SK-N-SH treated with all-trans-retinoic acid at 6 μM for 48 hours (cell line): ENCODE measurements around the gene ECEL1.

Experiments
- ATAC-seq: fragments of 200-7000 bp; cut with Tn5 transposase; 3 replicates; pipeline ENCODE4 v1.9.1; 2020; ENCODE audit warnings: mild to moderate bottlenecking, moderate library complexity
- ARNTL ChIP-seq: fragments of 450-650 bp; formaldehyde crosslinking; IDR thresholded peaks from 2 replicates; pipeline ENCODE4 v1.5.0; 2020; ENCODE audit warnings: low read depth, mild to moderate bottlenecking, moderate library complexity, borderline replicate concordance
- BACH2 ChIP-seq: fragments of 250-450 bp; sonication (Bioruptor Pico); IDR thresholded peaks from 2 replicates; pipeline ENCODE4 v1.9.0; 2021; ENCODE audit warnings: mild to moderate bottlenecking, borderline replicate concordance
- ESRRG ChIP-seq: fragments of 250-450 bp; sonication (Bioruptor Pico); IDR thresholded peaks from 2 replicates; pipeline ENCODE4 v1.6.1; 2021; ENCODE audit warnings: mild to moderate bottlenecking
- GLIS3 ChIP-seq: fragments of 250-450 bp; sonication (Bioruptor Pico); IDR thresholded peaks from 2 replicates; pipeline ENCODE4 v1.5.0; 2020; ENCODE audit warnings: mild to moderate bottlenecking, moderate library complexity
- ISL1 ChIP-seq: fragments of 250-450 bp; sonication (Bioruptor Pico); IDR thresholded peaks from 2 replicates; pipeline ENCODE4 v2.1.2; 2022; ENCODE audit warnings: mild to moderate bottlenecking, moderate library complexity
- OSR1 ChIP-seq: fragments of 250-450 bp; sonication (Bioruptor Pico); IDR thresholded peaks from 2 replicates; pipeline ENCODE4 v1.8.0; 2022; ENCODE audit warnings: moderate library complexity, mild to moderate bottlenecking, inconsistent platforms
- PPARA ChIP-seq: fragments of 250-450 bp; sonication (Bioruptor Pico); IDR thresholded peaks from 2 replicates; pipeline ENCODE4 v1.5.0; 2020; ENCODE audit warnings: mild to moderate bottlenecking, borderline replicate concordance
- RARB ChIP-seq: fragments of 250-450 bp; sonication (Bioruptor Pico); IDR thresholded peaks from 2 replicates; pipeline ENCODE4 v1.8.0; 2021; ENCODE audit warnings: mild to moderate bottlenecking, moderate library complexity
- SNAI2 ChIP-seq: fragments of 250-450 bp; sonication (Bioruptor Pico); IDR thresholded peaks from 2 replicates; pipeline ENCODE4 v1.5.0; 2020; ENCODE audit warnings: mild to moderate bottlenecking, moderate library complexity
- TCF4 ChIP-seq: fragments of 250-450 bp; sonication (Bioruptor Pico); IDR thresholded peaks from 2 replicates; pipeline ENCODE4 v1.8.0; 2021; ENCODE audit warnings: mild to moderate bottlenecking, moderate library complexity, borderline replicate concordance
- TOX ChIP-seq: fragments of 250-450 bp; sonication (Bioruptor Pico); IDR thresholded peaks from 2 replicates; pipeline ENCODE4 v1.8.0; 2021; ENCODE audit warnings: mild to moderate bottlenecking, moderate library complexity, borderline replicate concordance
- TSHZ2 ChIP-seq: fragments of 250-450 bp; sonication (Bioruptor Pico); IDR thresholded peaks from 2 replicates; pipeline ENCODE4 v1.5.0; 2020; ENCODE audit warnings: mild to moderate bottlenecking, moderate library complexity
- ZC3H10 ChIP-seq: fragments of 250-450 bp; sonication (Bioruptor Pico); IDR thresholded peaks from 2 replicates; pipeline ENCODE4 v1.5.1; 2021; ENCODE audit warnings: mild to moderate bottlenecking, moderate library complexity
- ZFP30 ChIP-seq: fragments of 450-650 bp; formaldehyde crosslinking; IDR thresholded peaks from 2 replicates; pipeline ENCODE4 v1.5.0; 2022; ENCODE audit warnings: mild to moderate bottlenecking, moderate library complexity
- ZNF565 ChIP-seq: fragments of 450-650 bp; formaldehyde crosslinking; conservative IDR thresholded peaks from 2 replicates; pipeline ENCODE4 v1.5.0; 2020; ENCODE audit warnings: low read depth, mild to moderate bottlenecking, moderate library complexity
- ZNF70 ChIP-seq: fragments of 450-650 bp; formaldehyde crosslinking; IDR thresholded peaks from 2 replicates; pipeline ENCODE4 v1.5.0; 2020; ENCODE audit warnings: mild to moderate bottlenecking, moderate library complexity
- TF ChIP-seq, protein P1 (sequence below): fragments of 250-450 bp; sonication (Bioruptor Pico); IDR thresholded peaks from 2 replicates; pipeline ENCODE4 v1.8.0; 2021; ENCODE audit warnings: low read depth, mild to moderate bottlenecking, moderate library complexity, borderline replicate concordance
- TF ChIP-seq, protein P2 (sequence below): fragments of 250-450 bp; sonication (Bioruptor Pico); IDR thresholded peaks from 2 replicates; pipeline ENCODE4 v1.5.1; 2020; ENCODE audit warnings: low read depth, mild to moderate bottlenecking, moderate library complexity

The ECEL1 gene

GRCh38 chr2:232527905-232528470, 40.4 kb upstream of the ECEL1 start (continued):
- TF ChIP-seq, protein P1, sequence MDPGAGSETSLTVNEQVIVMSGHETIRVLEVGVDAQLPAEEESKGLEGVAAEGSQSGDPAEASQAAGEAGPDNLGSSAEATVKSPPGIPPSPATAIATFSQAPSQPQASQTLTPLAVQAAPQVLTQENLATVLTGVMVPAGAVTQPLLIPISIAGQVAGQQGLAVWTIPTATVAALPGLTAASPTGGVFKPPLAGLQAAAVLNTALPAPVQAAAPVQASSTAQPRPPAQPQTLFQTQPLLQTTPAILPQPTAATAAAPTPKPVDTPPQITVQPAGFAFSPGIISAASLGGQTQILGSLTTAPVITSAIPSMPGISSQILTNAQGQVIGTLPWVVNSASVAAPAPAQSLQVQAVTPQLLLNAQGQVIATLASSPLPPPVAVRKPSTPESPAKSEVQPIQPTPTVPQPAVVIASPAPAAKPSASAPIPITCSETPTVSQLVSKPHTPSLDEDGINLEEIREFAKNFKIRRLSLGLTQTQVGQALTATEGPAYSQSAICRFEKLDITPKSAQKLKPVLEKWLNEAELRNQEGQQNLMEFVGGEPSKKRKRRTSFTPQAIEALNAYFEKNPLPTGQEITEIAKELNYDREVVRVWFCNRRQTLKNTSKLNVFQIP (CRISPR knock-in tag): no peak
- TF ChIP-seq ZFP30 (CRISPR knock-in tag) (no peak), ZC3H10 (no peak), ISL1 (CRISPR knock-in tag) (no peak), TSHZ2 (no peak), TCF4 (no peak), ZNF565 (CRISPR knock-in tag) (no peak)

DNA sequence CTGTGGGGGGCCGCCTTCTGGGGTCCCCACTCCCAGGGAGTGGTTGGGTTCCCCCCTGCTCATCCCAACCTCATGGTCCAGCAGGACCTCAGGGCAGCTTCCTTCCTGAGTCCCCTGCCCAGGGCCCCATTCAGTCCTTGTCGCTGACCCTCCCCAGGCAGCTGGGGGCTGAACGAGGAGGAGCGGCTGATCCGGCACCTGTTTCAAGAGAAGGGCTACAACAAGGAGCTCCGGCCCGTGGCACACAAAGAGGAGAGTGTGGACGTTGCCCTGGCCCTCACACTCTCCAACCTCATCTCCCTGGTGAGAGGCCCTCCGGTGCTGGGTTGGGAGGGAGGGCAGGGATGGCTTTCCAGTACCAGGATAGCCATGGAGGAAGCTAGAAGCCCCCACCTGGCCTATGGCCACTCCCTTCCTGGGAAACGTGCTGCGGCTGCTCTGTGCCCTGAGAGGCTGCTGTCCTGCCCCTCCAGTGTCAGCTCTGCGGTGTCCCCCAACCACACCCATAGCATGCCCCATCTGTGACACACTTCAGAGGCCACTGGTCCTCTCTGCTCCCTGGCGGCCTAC, 38.8 kb upstream of the ECEL1 start:
- TF ChIP-seq RARB (CRISPR knock-in tag) (no peak), OSR1 (CRISPR knock-in tag) (no peak)
- TF ChIP-seq, all 23 proteins: peak for 0
- no peak for ATAC-seq

GRCh38 chr2:232525791-232526371, 38.2 kb upstream of the ECEL1 start, which contains the start of gene CHRND:
TSS of gene CHRND (plus strand) at chr2:232526160. CDS start at chr2:232526216, 56 bp downstream.
- TF ChIP-seq ZFP30 (CRISPR knock-in tag) (no peak), ISL1 (CRISPR knock-in tag) (no peak)
- ATAC-seq: no peak

DNA sequence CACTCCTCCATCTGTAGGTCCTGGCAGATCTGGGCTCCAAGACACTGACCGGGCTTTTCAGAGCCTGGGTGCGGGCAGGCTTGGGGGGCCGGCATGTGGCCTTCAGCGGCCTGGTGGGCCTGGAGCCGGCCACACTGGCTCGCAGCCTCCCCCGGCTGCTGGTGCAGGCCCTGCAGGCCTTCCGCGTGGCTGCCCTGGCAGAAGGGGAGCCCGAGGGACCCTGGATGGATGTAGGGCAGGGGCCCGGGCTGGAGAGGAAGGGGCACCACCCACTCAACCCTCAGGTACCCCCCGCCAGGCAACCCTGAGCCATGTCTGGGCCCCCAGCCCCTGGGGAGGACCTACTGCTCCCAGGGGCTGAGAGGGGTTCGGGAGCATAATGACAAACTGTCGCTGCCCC, 37.6 kb upstream of the ECEL1 start:
- TF ChIP-seq ZFP30 (CRISPR knock-in tag) (no peak), ZNF565 (CRISPR knock-in tag) (no peak), PPARA (CRISPR knock-in tag) (no peak), ZC3H10 (no peak), SNAI2 (CRISPR knock-in tag) (no peak), GLIS3 (no peak), ESRRG (CRISPR knock-in tag) (no peak), ZNF70 (CRISPR knock-in tag) (no peak), BACH2 (CRISPR knock-in tag) (no peak), TOX (no peak), ISL1 (CRISPR knock-in tag) (no peak), TSHZ2 (no peak)
- TF ChIP-seq, protein P1 (CRISPR knock-in tag): no peak
- no peak for ATAC-seq

GRCh38 chr2:232524771-232525170, 37.1 kb upstream of the ECEL1 start:
- ATAC-seq: no peak
- TF ChIP-seq RARB (CRISPR knock-in tag): no peak
- no peak for TF ChIP-seq ARNTL (CRISPR knock-in tag)
- no peak for TF ChIP-seq ZC3H10
- TF ChIP-seq TSHZ2: no peak
- no peak for TF ChIP-seq ESRRG (CRISPR knock-in tag)
- no peak for TF ChIP-seq SNAI2 (CRISPR knock-in tag)
- TF ChIP-seq PPARA (CRISPR knock-in tag): no peak
- no peak for TF ChIP-seq BACH2 (CRISPR knock-in tag)
- TF ChIP-seq ZNF565 (CRISPR knock-in tag): no peak
- no peak for TF ChIP-seq ZNF70 (CRISPR knock-in tag)
- TF ChIP-seq GLIS3: no peak
- TF ChIP-seq, protein P2, sequence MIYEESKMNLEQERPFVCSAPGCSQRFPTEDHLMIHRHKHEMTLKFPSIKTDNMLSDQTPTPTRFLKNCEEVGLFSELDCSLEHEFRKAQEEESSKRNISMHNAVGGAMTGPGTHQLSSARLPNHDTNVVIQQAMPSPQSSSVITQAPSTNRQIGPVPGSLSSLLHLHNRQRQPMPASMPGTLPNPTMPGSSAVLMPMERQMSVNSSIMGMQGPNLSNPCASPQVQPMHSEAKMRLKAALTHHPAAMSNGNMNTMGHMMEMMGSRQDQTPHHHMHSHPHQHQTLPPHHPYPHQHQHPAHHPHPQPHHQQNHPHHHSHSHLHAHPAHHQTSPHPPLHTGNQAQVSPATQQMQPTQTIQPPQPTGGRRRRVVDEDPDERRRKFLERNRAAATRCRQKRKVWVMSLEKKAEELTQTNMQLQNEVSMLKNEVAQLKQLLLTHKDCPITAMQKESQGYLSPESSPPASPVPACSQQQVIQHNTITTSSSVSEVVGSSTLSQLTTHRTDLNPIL: no peak
- TF ChIP-seq ZFP30 (CRISPR knock-in tag): no peak
